H9 (cell line): ENCODE results near the gene PHF20. TPM values are rescaled to one million over a fixed set of nuclear protein-coding genes. Genes with fewer than 3 reads are reported as not detected.

Experiments
- DNase-seq: peaks from one replicate; pipeline ENCODE4 v3.0.0-alpha.2; 2017
- H2AFZ ChIP-seq: one replicate; pipeline ENCODE4 v1.6.1; 2013; ENCODE audit warnings: mild to moderate bottlenecking, low read length, control low read depth, moderate library complexity
- H2AK5ac ChIP-seq: 2 replicates; pipeline ENCODE4 v1.6.1; 2013; ENCODE audit warnings: low read length, control low read depth, mixed read lengths; ENCODE audit not compliant: insufficient read length
- H2BK120ac ChIP-seq: one replicate; pipeline ENCODE4 v1.6.1; 2013; ENCODE audit warnings: low read depth, mild to moderate bottlenecking, low read length, control low read depth, inconsistent platforms; ENCODE audit not compliant: poor library complexity, severe bottlenecking
- H2BK12ac ChIP-seq: 2 replicates; pipeline ENCODE4 v1.6.1; 2013; ENCODE audit warnings: low read length, control low read depth, mixed read lengths, low read depth; ENCODE audit not compliant: insufficient read length
- H2BK15ac ChIP-seq: 2 replicates; pipeline ENCODE4 v1.6.1; 2013; ENCODE audit warnings: low read depth, low read length, control low read depth
- H2BK20ac ChIP-seq: one replicate; pipeline ENCODE4 v1.6.1; 2013; ENCODE audit warnings: low read depth, mild to moderate bottlenecking, low read length, control low read depth, inconsistent platforms; ENCODE audit not compliant: poor library complexity, severe bottlenecking
- H2BK5ac ChIP-seq: 2 replicates; pipeline ENCODE4 v1.6.1; 2013; ENCODE audit warnings: low read length, control low read depth, mixed read lengths; ENCODE audit not compliant: insufficient read length
- H3K14ac ChIP-seq: 2 replicates; pipeline ENCODE4 v1.6.1; 2013; ENCODE audit warnings: low read length, control low read depth; ENCODE audit not compliant: insufficient read depth
- H3K18ac ChIP-seq: 2 replicates; pipeline ENCODE4 v1.6.1; 2013; ENCODE audit warnings: low read depth, mild to moderate bottlenecking, mixed read lengths, low read length, control low read depth; ENCODE audit not compliant: insufficient read length
- H3K23ac ChIP-seq: 2 replicates; pipeline ENCODE4 v1.6.1; 2013; ENCODE audit warnings: low read length, control low read depth, mixed read lengths, low read depth; ENCODE audit not compliant: insufficient read length
- H3K23me2 ChIP-seq: 2 replicates; pipeline ENCODE4 v1.6.1; 2013; ENCODE audit warnings: low read depth, mild to moderate bottlenecking, mixed read lengths, low read length, control low read depth; ENCODE audit not compliant: insufficient read length, poor library complexity, severe bottlenecking
- H3K27ac ChIP-seq: 2 replicates; pipeline ENCODE4 v1.5.1; 2013; ENCODE audit warnings: low read length, control low read depth, mixed read lengths, low read depth; ENCODE audit not compliant: insufficient read length
- H3K27me3 ChIP-seq: 2 replicates; pipeline ENCODE4 v1.6.1; 2013; ENCODE audit warnings: low read length, control low read depth, inconsistent platforms; ENCODE audit not compliant: insufficient read depth
- H3K4ac ChIP-seq: 2 replicates; pipeline ENCODE4 v1.6.1; 2013; ENCODE audit warnings: low read depth, mild to moderate bottlenecking, control low read depth, inconsistent platforms, low read length, moderate library complexity
- H3K4me1 ChIP-seq: 2 replicates; pipeline ENCODE4 v1.6.1; 2013; ENCODE audit warnings: low read length, control low read depth, inconsistent platforms; ENCODE audit not compliant: insufficient read depth
- H3K4me2 ChIP-seq: 2 replicates; pipeline ENCODE4 v1.6.1; 2013; ENCODE audit warnings: low read length, control low read depth, mixed read lengths; ENCODE audit not compliant: insufficient read length, insufficient read depth
- H3K56ac ChIP-seq: 2 replicates; pipeline ENCODE4 v1.6.1; 2013; ENCODE audit warnings: low read depth, mild to moderate bottlenecking, mixed read lengths, low read length, control low read depth; ENCODE audit not compliant: insufficient read length
- H3K79me1 ChIP-seq: 2 replicates; pipeline ENCODE4 v1.6.1; 2013; ENCODE audit warnings: low read depth, mild to moderate bottlenecking, moderate library complexity, low read length, control low read depth, inconsistent platforms; ENCODE audit not compliant: insufficient read depth, poor library complexity, severe bottlenecking
- H3K79me2 ChIP-seq: 2 replicates; pipeline ENCODE4 v1.6.1; 2013; ENCODE audit warnings: low read length, control low read depth, inconsistent platforms; ENCODE audit not compliant: insufficient read depth
- H3K9ac ChIP-seq: 2 replicates; pipeline ENCODE4 v1.6.1; 2013; ENCODE audit warnings: low read length, control low read depth, mixed read lengths; ENCODE audit not compliant: insufficient read length; ENCODE audit errors: extremely low read depth
- H3K9me3 ChIP-seq: one replicate; pipeline ENCODE4 v1.6.1; 2013; ENCODE audit warnings: low read depth, low read length, inconsistent platforms; ENCODE audit not compliant: control insufficient read depth
- H3T11ph ChIP-seq: one replicate; pipeline ENCODE4 v1.6.1; 2013; ENCODE audit warnings: mild to moderate bottlenecking, low read length, control low read depth, inconsistent platforms
- H4K20me1 ChIP-seq: one replicate; pipeline ENCODE4 v1.6.1; 2013; ENCODE audit not compliant: control insufficient read depth, insufficient read length, insufficient read depth
- H4K5ac ChIP-seq: 2 replicates; pipeline ENCODE4 v1.6.1; 2013; ENCODE audit warnings: low read depth, mild to moderate bottlenecking, mixed read lengths, low read length, control low read depth; ENCODE audit not compliant: insufficient read length
- H4K8ac ChIP-seq: replicated peaks from 2 replicates; pipeline ENCODE4 v1.6.1; 2013; ENCODE audit warnings: low read length, control low read depth, mixed read lengths, low read depth; ENCODE audit not compliant: insufficient read length
- H4K91ac ChIP-seq: 2 replicates; pipeline ENCODE4 v1.6.1; 2013; ENCODE audit warnings: low read depth, mild to moderate bottlenecking, moderate library complexity, mixed read lengths, low read length, control low read depth; ENCODE audit not compliant: insufficient read length
- H3K27ac Mint-ChIP-seq, 3 experiments: 2 replicates in 2 of 3; 3 replicates in 1 of 3; pipeline ENCODE4 v1.8.0; 2020 to 2021; ENCODE audit warnings: mixed read lengths in 3 of 3, mild to moderate bottlenecking in 1 of 3, moderate library complexity in 1 of 3
- H3K27me3 Mint-ChIP-seq: 2 replicates; pipeline ENCODE4 v1.8.0; 2021; ENCODE audit warnings: low read depth, mild to moderate bottlenecking, moderate library complexity, mixed read lengths
- H3K36me3 Mint-ChIP-seq, 3 experiments: 2 replicates in 2 of 3; 3 replicates in 1 of 3; pipeline ENCODE4 v1.8.0; 2020 to 2021; ENCODE audit warnings: low read depth in 3 of 3, mixed read lengths in 3 of 3; ENCODE audit not compliant: insufficient read depth in 1 of 3
- H3K4me1 Mint-ChIP-seq, 2 experiments: 2 replicates each; pipeline ENCODE4 v1.8.0; 2020; ENCODE audit warnings: mixed read lengths in 2 of 2
- H3K4me3 Mint-ChIP-seq, 2 experiments: 2 replicates in 1 of 2; 3 replicates in 1 of 2; pipeline ENCODE4 v1.8.0; 2020 to 2021; ENCODE audit warnings: mild to moderate bottlenecking in 2 of 2, mixed read lengths in 2 of 2, moderate library complexity in 1 of 2
- H3K9me3 Mint-ChIP-seq, 2 experiments: 2 replicates in 1 of 2; 3 replicates in 1 of 2; pipeline ENCODE4 v1.8.0; 2020; ENCODE audit warnings: mild to moderate bottlenecking in 2 of 2, mixed read lengths in 2 of 2, moderate library complexity in 1 of 2
- whole genome bisulfite sequencing: extraction: QIAGEN DNeasy Blood & Tissue Kit; methylation state at CpG from one replicate; pipeline ENCODE4 v1.1.7; 2013; ENCODE audit warnings: missing lambda C conversion rate, low lambda C conversion rate, mixed read lengths; ENCODE audit not compliant: insufficient read length; ENCODE audit errors: extremely low coverage; 5-methylcytosine and 5-hydroxymethylcytosine counted together
- total RNA-seq: library from RNA; stranded (reverse); gene quantifications from 2 replicates; pipeline ENCODE4 v1.2.1, GENCODE V29; 2021
- TF ChIP-seq, protein P1 (sequence below): fragments of 200-600 bp; sonication (generic); conservative IDR thresholded peaks from 3 replicates; pipeline ENCODE4 v1.8.0; 2021; ENCODE audit warnings: antibody characterized with exemption, mild to moderate bottlenecking

PHF20 gene
- total RNA-seq, 1 experiment from 2014 or later = 50.3 TPM

DNA sequence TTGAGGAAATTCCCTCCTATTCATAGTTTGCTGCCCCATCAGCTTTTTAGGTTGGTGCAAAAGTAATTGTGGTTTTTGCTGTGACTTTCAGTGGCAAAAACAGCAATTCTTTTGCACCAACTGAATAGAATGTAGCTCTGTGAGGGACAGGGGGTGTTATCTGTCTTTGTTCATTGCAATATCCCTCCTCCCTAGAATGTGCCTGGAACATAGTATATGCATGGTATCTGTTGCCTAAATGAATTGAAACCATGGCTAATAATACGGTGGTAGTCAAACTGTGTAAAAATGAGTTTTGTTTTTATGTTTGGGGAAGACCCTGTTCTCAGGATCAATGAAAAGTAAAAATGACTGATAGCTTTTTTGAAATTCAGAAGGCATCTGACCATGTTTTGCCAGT lies 137.4 kb downstream of the PHF20 start:
- WGBS = no CpG with 5 or more reads among the region's 1 CpG

More for the DNA sequence above, 137.4 kb downstream of the PHF20 start:
- no peaks in the 10 kb centered on the region for H3K79me2 ChIP-seq
- H2BK12ac ChIP-seq = no peak overlapping the region
- H3K4me2 ChIP-seq = no peak overlapping the region
- no peaks in the 10 kb centered on the region for H3K9me3 Mint-ChIP-seq
- no peak overlapping the region for H3K23ac ChIP-seq
- H3K18ac ChIP-seq = no peak overlapping the region
- peaks cover 20 to 34% of the 10 kb centered on the region in 2 experiments for H3K4me1 Mint-ChIP-seq
- H3K23me2 ChIP-seq = no peaks in the 10 kb centered on the region
- 0 out of 7 replicates have a peak overlapping the region, but pooled peaks of 1 of the 3 experiments have one; percentile 52 for H3K27ac Mint-ChIP-seq
- TF ChIP-seq, protein P1, sequence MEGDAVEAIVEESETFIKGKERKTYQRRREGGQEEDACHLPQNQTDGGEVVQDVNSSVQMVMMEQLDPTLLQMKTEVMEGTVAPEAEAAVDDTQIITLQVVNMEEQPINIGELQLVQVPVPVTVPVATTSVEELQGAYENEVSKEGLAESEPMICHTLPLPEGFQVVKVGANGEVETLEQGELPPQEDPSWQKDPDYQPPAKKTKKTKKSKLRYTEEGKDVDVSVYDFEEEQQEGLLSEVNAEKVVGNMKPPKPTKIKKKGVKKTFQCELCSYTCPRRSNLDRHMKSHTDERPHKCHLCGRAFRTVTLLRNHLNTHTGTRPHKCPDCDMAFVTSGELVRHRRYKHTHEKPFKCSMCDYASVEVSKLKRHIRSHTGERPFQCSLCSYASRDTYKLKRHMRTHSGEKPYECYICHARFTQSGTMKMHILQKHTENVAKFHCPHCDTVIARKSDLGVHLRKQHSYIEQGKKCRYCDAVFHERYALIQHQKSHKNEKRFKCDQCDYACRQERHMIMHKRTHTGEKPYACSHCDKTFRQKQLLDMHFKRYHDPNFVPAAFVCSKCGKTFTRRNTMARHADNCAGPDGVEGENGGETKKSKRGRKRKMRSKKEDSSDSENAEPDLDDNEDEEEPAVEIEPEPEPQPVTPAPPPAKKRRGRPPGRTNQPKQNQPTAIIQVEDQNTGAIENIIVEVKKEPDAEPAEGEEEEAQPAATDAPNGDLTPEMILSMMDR = no peak
- no peak overlapping the region for H4K8ac ChIP-seq
- peaks cover 11% of the 10 kb centered on the region for H3K4me1 ChIP-seq
- no peak overlapping the region for H3K14ac ChIP-seq
- no peak overlapping the region for H2BK20ac ChIP-seq
- H3K9me3 ChIP-seq = no peaks in the 10 kb centered on the region
- H4K20me1 ChIP-seq = no peaks in the 10 kb centered on the region
- H3K36me3 Mint-ChIP-seq = peaks cover 14 to 53% (median 45%) of the 10 kb centered on the region in 3 experiments
- no peaks in the 10 kb centered on the region for H3K27me3 ChIP-seq
- no peak overlapping the region for H2AFZ ChIP-seq
- H3K9ac ChIP-seq = no peak overlapping the region
- no peaks in the 10 kb centered on the region for H3K79me1 ChIP-seq
- H3T11ph ChIP-seq = no peak overlapping the region
- no peak overlapping the region for H3K4me3 Mint-ChIP-seq
- DNase-seq = no peak
- H4K91ac ChIP-seq = no peak overlapping the region
- H3K27ac ChIP-seq = no peak overlapping the region
- no peak overlapping the region for H2AK5ac ChIP-seq
- H2BK5ac ChIP-seq = no peak overlapping the region
- H2BK15ac ChIP-seq = no peak overlapping the region
- no peak overlapping the region for H4K5ac ChIP-seq
- no peak overlapping the region for H3K4ac ChIP-seq
- H3K27me3 Mint-ChIP-seq = no peaks in the 10 kb centered on the region
- H3K56ac ChIP-seq = no peak overlapping the region
- no peak overlapping the region for H2BK120ac ChIP-seq
